Measurements from ENCODE around the gene AHNAK. TPM values are rescaled to one million over a fixed set of nuclear protein-coding genes. Genes with fewer than 3 reads are reported as not detected.

The AHNAK gene
- total and polyA plus RNA-seq, 2 of the 8 experiments (the other 6 are each of a cell fraction or from before 2014, with no cell fraction given), result 2.0 to 5.8 TPM

GRCh38 chr11:62496676-62497075, 49.9 kb downstream of the AHNAK start (continued):
- no peak for TF ChIP-seq CBX5 (IDR thresholded peaks at IDR 0.05; ENCODE audit: low read depth, low read length)
- no peak for TF ChIP-seq ZNF274 (IDR thresholded peaks at IDR 0.05; ENCODE audit: borderline replicate concordance, extremely low read depth, low read length)
- no peak for TF ChIP-seq NANOG (IDR thresholded peaks at IDR 0.05; ENCODE audit: insufficient read depth, low read depth, low read length, poor library complexity, severe bottlenecking)
- TF ChIP-seq CBX8 (IDR thresholded peaks at IDR 0.05; ENCODE audit: borderline replicate concordance, low read depth, low read length), result no peak
- no peak for TF ChIP-seq CHD2 (IDR thresholded peaks at IDR 0.05; ENCODE audit: low read length)
- TF ChIP-seq RNF2 (IDR thresholded peaks at IDR 0.05; ENCODE audit: borderline replicate concordance, low read depth, low read length, missing control alignments, poor library complexity, severe bottlenecking), result no peak
- TF ChIP-seq SP1 (IDR thresholded peaks at IDR 0.05; ENCODE audit: low read depth, low read length), result no peak
